ENCODE results near the gene MGAT5B. TPM values are rescaled to one million over a fixed set of nuclear protein-coding genes. Genes with fewer than 3 reads are reported as not detected.

Gene MGAT5B
- total and polyA plus RNA-seq, 10 of the 15 experiments (the other 5 are each of a cell fraction or from before 2014, with no cell fraction given), result 0.13 TPM; not detected in 9

- TF ChIP-seq, protein P1, sequence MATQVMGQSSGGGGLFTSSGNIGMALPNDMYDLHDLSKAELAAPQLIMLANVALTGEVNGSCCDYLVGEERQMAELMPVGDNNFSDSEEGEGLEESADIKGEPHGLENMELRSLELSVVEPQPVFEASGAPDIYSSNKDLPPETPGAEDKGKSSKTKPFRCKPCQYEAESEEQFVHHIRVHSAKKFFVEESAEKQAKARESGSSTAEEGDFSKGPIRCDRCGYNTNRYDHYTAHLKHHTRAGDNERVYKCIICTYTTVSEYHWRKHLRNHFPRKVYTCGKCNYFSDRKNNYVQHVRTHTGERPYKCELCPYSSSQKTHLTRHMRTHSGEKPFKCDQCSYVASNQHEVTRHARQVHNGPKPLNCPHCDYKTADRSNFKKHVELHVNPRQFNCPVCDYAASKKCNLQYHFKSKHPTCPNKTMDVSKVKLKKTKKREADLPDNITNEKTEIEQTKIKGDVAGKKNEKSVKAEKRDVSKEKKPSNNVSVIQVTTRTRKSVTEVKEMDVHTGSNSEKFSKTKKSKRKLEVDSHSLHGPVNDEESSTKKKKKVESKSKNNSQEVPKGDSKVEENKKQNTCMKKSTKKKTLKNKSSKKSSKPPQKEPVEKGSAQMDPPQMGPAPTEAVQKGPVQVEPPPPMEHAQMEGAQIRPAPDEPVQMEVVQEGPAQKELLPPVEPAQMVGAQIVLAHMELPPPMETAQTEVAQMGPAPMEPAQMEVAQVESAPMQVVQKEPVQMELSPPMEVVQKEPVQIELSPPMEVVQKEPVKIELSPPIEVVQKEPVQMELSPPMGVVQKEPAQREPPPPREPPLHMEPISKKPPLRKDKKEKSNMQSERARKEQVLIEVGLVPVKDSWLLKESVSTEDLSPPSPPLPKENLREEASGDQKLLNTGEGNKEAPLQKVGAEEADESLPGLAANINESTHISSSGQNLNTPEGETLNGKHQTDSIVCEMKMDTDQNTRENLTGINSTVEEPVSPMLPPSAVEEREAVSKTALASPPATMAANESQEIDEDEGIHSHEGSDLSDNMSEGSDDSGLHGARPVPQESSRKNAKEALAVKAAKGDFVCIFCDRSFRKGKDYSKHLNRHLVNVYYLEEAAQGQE (IDR thresholded peaks at IDR 0.05; ENCODE audit: low read depth, low read length), result no peak
- TF ChIP-seq YBX1 (IDR thresholded peaks at IDR 0.05) (no peak), SREBF2 (IDR thresholded peaks at IDR 0.05; ENCODE audit: low read length) (no peak), NR2F1 (conservative IDR thresholded peaks at IDR 0.05) (no peak), GABPA (IDR thresholded peaks at IDR 0.05; ENCODE audit: low read depth) (no peak), KDM1A (IDR thresholded peaks at IDR 0.05; ENCODE audit: borderline replicate concordance) (no peak), TARDBP (IDR thresholded peaks at IDR 0.05; ENCODE audit: borderline replicate concordance) (no peak), ZNF274 (IDR thresholded peaks at IDR 0.05; ENCODE audit: insufficient read depth, insufficient read length) (no peak), YY1 (IDR thresholded peaks at IDR 0.05; ENCODE audit: low read depth, low read length) (no peak)
- TF ChIP-seq, protein P2, sequence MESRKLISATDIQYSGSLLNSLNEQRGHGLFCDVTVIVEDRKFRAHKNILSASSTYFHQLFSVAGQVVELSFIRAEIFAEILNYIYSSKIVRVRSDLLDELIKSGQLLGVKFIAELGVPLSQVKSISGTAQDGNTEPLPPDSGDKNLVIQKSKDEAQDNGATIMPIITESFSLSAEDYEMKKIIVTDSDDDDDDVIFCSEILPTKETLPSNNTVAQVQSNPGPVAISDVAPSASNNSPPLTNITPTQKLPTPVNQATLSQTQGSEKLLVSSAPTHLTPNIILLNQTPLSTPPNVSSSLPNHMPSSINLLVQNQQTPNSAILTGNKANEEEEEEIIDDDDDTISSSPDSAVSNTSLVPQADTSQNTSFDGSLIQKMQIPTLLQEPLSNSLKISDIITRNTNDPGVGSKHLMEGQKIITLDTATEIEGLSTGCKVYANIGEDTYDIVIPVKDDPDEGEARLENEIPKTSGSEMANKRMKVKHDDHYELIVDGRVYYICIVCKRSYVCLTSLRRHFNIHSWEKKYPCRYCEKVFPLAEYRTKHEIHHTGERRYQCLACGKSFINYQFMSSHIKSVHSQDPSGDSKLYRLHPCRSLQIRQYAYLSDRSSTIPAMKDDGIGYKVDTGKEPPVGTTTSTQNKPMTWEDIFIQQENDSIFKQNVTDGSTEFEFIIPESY (IDR thresholded peaks at IDR 0.05), result no peak
- TF ChIP-seq, protein P3, sequence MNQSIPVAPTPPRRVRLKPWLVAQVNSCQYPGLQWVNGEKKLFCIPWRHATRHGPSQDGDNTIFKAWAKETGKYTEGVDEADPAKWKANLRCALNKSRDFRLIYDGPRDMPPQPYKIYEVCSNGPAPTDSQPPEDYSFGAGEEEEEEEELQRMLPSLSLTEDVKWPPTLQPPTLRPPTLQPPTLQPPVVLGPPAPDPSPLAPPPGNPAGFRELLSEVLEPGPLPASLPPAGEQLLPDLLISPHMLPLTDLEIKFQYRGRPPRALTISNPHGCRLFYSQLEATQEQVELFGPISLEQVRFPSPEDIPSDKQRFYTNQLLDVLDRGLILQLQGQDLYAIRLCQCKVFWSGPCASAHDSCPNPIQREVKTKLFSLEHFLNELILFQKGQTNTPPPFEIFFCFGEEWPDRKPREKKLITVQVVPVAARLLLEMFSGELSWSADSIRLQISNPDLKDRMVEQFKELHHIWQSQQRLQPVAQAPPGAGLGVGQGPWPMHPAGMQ (IDR thresholded peaks at IDR 0.05; ENCODE audit: borderline replicate concordance), result no peak
- TF ChIP-seq, protein P4, sequence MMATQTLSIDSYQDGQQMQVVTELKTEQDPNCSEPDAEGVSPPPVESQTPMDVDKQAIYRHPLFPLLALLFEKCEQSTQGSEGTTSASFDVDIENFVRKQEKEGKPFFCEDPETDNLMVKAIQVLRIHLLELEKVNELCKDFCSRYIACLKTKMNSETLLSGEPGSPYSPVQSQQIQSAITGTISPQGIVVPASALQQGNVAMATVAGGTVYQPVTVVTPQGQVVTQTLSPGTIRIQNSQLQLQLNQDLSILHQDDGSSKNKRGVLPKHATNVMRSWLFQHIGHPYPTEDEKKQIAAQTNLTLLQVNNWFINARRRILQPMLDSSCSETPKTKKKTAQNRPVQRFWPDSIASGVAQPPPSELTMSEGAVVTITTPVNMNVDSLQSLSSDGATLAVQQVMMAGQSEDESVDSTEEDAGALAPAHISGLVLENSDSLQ (IDR thresholded peaks at IDR 0.05), result no peak
- TF ChIP-seq, protein P5, sequence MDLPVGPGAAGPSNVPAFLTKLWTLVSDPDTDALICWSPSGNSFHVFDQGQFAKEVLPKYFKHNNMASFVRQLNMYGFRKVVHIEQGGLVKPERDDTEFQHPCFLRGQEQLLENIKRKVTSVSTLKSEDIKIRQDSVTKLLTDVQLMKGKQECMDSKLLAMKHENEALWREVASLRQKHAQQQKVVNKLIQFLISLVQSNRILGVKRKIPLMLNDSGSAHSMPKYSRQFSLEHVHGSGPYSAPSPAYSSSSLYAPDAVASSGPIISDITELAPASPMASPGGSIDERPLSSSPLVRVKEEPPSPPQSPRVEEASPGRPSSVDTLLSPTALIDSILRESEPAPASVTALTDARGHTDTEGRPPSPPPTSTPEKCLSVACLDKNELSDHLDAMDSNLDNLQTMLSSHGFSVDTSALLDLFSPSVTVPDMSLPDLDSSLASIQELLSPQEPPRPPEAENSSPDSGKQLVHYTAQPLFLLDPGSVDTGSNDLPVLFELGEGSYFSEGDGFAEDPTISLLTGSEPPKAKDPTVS (IDR thresholded peaks at IDR 0.05; ENCODE audit: low read depth, low read length), result no peak
These were observed 15.4 kb upstream of the MGAT5B start (continued) for GRCh38 chr17:76852843-76853242.
